Central memory CD8-positive, alpha-beta T cell (primary cell): ENCODE measurements around the gene PCDH9.

Experiments used
- ATAC-seq: fragments of 150-1000 bp; cut with Tn5 transposase; replicated peaks from 2 replicates; pipeline ENCODE4 v1.10.0; 2022; ENCODE audit warnings: mild to moderate bottlenecking, moderate FRiP score, moderate number of reproducible peaks; ENCODE audit not compliant: poor library complexity, severe bottlenecking; ENCODE audit errors: extremely low read depth
- DNase-seq, 2 donors: peaks; one replicate each; pipeline ENCODE4 v3.0.0; 2021; ENCODE audit warnings: low spot score in 2 of 2
- H3K27ac Mint-ChIP-seq: one replicate; pipeline ENCODE4 v1.8.0; 2022; ENCODE audit warnings: low read depth, mild to moderate bottlenecking, moderate library complexity, mixed read lengths
- H3K27me3 Mint-ChIP-seq: one replicate; pipeline ENCODE4 v1.8.0; 2022; ENCODE audit warnings: mixed read lengths
- H3K36me3 Mint-ChIP-seq: one replicate; pipeline ENCODE4 v1.8.0; 2022; ENCODE audit warnings: mild to moderate bottlenecking, moderate library complexity, mixed read lengths; ENCODE audit not compliant: insufficient read depth
- H3K4me1 Mint-ChIP-seq: one replicate; pipeline ENCODE4 v1.8.0; 2022; ENCODE audit warnings: mixed read lengths
- H3K4me3 Mint-ChIP-seq: one replicate; pipeline ENCODE4 v1.8.0; 2022; ENCODE audit warnings: mild to moderate bottlenecking, moderate library complexity, mixed read lengths
- H3K9me3 Mint-ChIP-seq: one replicate; pipeline ENCODE4 v1.8.0; 2022; ENCODE audit warnings: mixed read lengths

Gene PCDH9

GRCh38 chr13:66837246-66837645 is 392.9 kb downstream of the PCDH9 start:
- no peak for ATAC-seq
- Mint-ChIP-seq H3K9me3 (peaks cover 40% of the 10 kb centered on the region), H3K4me1 (no peaks in the 10 kb centered on the region), H3K36me3 (no peaks in the 10 kb centered on the region), H3K4me3 (no peak overlapping the region), H3K27ac (no peak overlapping the region), H3K27me3 (no peaks in the 10 kb centered on the region)
- no peak for DNase-seq

DNA sequence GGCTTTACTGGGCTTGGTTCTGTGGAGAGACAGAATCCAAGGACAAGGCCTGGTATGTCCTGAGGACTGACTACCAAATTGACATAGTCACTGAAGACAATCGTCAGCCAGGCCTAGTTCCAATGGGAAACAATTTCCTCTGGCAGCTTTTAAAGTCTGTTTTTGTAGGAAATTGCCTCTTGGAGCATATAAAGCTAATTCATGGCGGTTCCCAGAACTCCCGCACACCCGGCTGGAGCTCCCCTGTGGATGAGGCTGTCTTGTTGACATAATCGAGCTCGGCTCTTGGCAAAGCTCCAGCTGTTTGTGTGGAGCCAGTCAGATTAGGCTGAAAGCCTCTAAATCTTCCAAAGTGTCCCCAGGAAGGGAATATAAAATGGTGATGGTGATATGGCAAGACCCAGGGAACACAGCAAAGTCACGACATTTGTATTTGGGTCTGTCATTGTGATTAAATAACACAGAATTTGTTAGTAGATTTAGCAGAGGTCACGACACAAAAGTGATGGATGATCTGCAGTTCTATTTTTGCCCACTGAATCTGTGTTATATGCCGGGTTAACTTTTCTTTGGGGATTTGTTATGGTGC is 395.0 kb downstream of the PCDH9 start:
- no peaks in the 10 kb centered on the region for H3K4me1 Mint-ChIP-seq
- H3K27ac Mint-ChIP-seq: no peak overlapping the region
- H3K4me3 Mint-ChIP-seq: no peak overlapping the region
- no peaks in the 10 kb centered on the region for H3K27me3 Mint-ChIP-seq
- no peaks in the 10 kb centered on the region for H3K36me3 Mint-ChIP-seq
- DNase-seq (no peak), ATAC-seq (no peak)
- peaks cover 35% of the 10 kb centered on the region for H3K9me3 Mint-ChIP-seq

GRCh38 chr13:66830940-66831716 is 399.0 kb downstream of the PCDH9 start:
- Mint-ChIP-seq H3K9me3 (peaks cover 27% of the 10 kb centered on the region), H3K4me1 (no peaks in the 10 kb centered on the region), H3K27ac (no peak overlapping the region), H3K27me3 (no peaks in the 10 kb centered on the region), H3K36me3 (no peaks in the 10 kb centered on the region), H3K4me3 (no peak overlapping the region)
- ATAC-seq (no peak), DNase-seq (no peak)

- no peak for DNase-seq
Observed at GRCh38 chr13:66829803-66830202, 400.3 kb downstream of the PCDH9 start.

DNA sequence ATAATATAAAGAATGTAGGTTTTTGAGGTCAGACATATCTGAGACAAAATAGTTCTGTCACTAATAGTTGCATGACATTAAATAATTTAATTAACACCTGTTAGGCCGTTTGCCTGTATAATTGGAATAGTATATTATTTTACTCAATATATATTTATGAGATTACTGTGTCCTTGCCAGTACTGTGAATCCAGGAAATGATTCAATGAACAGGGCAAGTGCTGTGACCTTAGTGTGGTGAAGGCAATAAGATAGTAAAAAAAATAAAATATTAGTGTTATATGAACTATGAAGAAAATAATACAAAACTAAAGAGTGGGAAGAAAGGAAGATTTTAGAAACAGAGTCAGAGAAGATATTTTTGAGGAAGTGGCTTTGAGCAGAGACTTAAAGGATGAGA is 403.7 kb downstream of the PCDH9 start:
- H3K36me3 Mint-ChIP-seq: no peaks in the 10 kb centered on the region
- no peaks in the 10 kb centered on the region for H3K27me3 Mint-ChIP-seq
- peaks cover 14% of the 10 kb centered on the region for H3K9me3 Mint-ChIP-seq
- H3K4me3 Mint-ChIP-seq: no peak overlapping the region
- no peaks in the 10 kb centered on the region for H3K4me1 Mint-ChIP-seq
- H3K27ac Mint-ChIP-seq: no peak overlapping the region
- DNase-seq: no peak
- ATAC-seq: no peak

More at GRCh38 chr13:66829803-66830202, 400.3 kb downstream of the PCDH9 start:
- Mint-ChIP-seq H3K9me3 (peaks cover 27% of the 10 kb centered on the region), H3K4me3 (no peak overlapping the region), H3K27me3 (no peaks in the 10 kb centered on the region), H3K36me3 (no peaks in the 10 kb centered on the region), H3K4me1 (no peaks in the 10 kb centered on the region), H3K27ac (no peak overlapping the region)
- no peak for ATAC-seq

- Mint-ChIP-seq H3K27me3 (no peaks in the 10 kb centered on the region), H3K4me1 (no peaks in the 10 kb centered on the region), H3K27ac (no peak overlapping the region), H3K4me3 (no peak overlapping the region), H3K36me3 (no peaks in the 10 kb centered on the region), H3K9me3 (peaks cover 3% of the 10 kb centered on the region)
- ATAC-seq: no peak
- no peak for DNase-seq
Observed at GRCh38 chr13:66821551-66821950, 408.6 kb downstream of the PCDH9 start.

- Mint-ChIP-seq H3K27ac (no peak overlapping the region), H3K36me3 (no peaks in the 10 kb centered on the region), H3K9me3 (peaks cover 17% of the 10 kb centered on the region), H3K4me3 (no peak overlapping the region), H3K4me1 (no peaks in the 10 kb centered on the region), H3K27me3 (no peaks in the 10 kb centered on the region)
- no peak for DNase-seq
- no peak for ATAC-seq
Observed at GRCh38 chr13:66811455-66811854, 418.7 kb downstream of the PCDH9 start.

DNA sequence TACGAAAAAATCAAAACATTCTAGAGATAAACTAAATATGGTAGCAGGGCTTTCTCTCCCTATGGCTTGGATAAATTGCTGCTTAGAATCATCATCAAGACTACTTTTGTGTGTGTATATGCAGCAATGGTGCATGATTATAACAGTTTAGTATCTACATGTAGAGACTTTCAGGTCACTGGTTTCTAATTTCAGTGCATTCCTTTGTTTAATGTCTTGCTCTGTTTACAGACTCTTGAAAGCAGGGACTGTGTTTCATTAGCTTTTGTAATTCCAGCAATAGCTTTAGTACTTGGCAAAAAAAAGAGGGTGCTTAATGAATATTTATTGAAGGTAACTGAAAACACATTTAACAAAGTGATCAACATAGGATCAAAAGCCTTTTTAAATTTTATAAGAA is 420.7 kb downstream of the PCDH9 start:
- DNase-seq: no peak
- Mint-ChIP-seq H3K27ac (no peak overlapping the region), H3K4me3 (no peak overlapping the region), H3K9me3 (peaks cover 11% of the 10 kb centered on the region), H3K4me1 (no peaks in the 10 kb centered on the region), H3K27me3 (no peaks in the 10 kb centered on the region), H3K36me3 (no peaks in the 10 kb centered on the region)
- ATAC-seq: no peak

DNA sequence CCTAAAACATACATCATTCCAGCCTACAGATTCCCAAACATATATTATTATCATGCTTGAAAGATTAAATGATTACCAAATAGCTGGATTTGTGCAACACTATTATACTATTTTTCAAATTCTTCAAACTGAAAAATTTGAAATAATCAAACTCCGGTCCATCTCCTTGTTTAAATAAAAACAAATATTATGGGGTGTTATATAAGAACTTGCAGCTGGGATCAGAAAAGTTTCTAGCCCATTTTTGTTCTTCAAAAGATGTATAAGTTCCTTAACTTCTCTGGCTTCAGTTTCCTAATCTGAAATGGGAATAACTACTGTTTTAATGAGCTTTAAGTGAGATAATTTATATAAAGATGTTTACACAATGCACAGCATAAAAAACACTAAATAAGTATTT is 422.9 kb downstream of the PCDH9 start:
- DNase-seq (no peak), ATAC-seq (no peak)
- Mint-ChIP-seq H3K27ac (no peak overlapping the region), H3K9me3 (peaks cover 10% of the 10 kb centered on the region), H3K36me3 (no peaks in the 10 kb centered on the region), H3K27me3 (no peaks in the 10 kb centered on the region), H3K4me3 (no peak overlapping the region), H3K4me1 (no peaks in the 10 kb centered on the region)

GRCh38 chr13:66805657-66806056 is 424.5 kb downstream of the PCDH9 start:
- ATAC-seq (no peak), DNase-seq (no peak)

GRCh38 chr13:66803808-66804456 is 426.2 kb downstream of the PCDH9 start:
- H3K4me3 Mint-ChIP-seq: no peak overlapping the region

More at GRCh38 chr13:66805657-66806056, 424.5 kb downstream of the PCDH9 start:
- Mint-ChIP-seq H3K4me1 (no peaks in the 10 kb centered on the region), H3K36me3 (no peaks in the 10 kb centered on the region), H3K27me3 (no peaks in the 10 kb centered on the region), H3K9me3 (peaks cover 4% of the 10 kb centered on the region), H3K27ac (no peak overlapping the region), H3K4me3 (no peak overlapping the region)

GRCh38 chr13:66803013-66803807 is 426.9 kb downstream of the PCDH9 start:
- no peaks in the 10 kb centered on the region for H3K36me3 Mint-ChIP-seq
- DNase-seq (no peak), ATAC-seq (no peak)
- H3K27ac Mint-ChIP-seq: no peak overlapping the region
- H3K4me3 Mint-ChIP-seq: no peak overlapping the region
- no peaks in the 10 kb centered on the region for H3K4me1 Mint-ChIP-seq
- H3K9me3 Mint-ChIP-seq: peaks cover 10% of the 10 kb centered on the region
- no peaks in the 10 kb centered on the region for H3K27me3 Mint-ChIP-seq

More at GRCh38 chr13:66803808-66804456, 426.2 kb downstream of the PCDH9 start:
- Mint-ChIP-seq H3K36me3 (no peaks in the 10 kb centered on the region), H3K27ac (no peak overlapping the region), H3K27me3 (no peaks in the 10 kb centered on the region), H3K9me3 (peaks cover 10% of the 10 kb centered on the region), H3K4me1 (no peaks in the 10 kb centered on the region)
- DNase-seq (no peak), ATAC-seq (no peak)
